H9 (cell line): Measurements from ENCODE around the gene SLC22A16. TPM values are rescaled to one million over a fixed set of nuclear protein-coding genes. Genes with fewer than 3 reads are reported as not detected.

ENCODE experiments used
- DNase-seq: peaks from one replicate; pipeline ENCODE4 v3.0.0-alpha.2; 2017
- H2AFZ ChIP-seq: one replicate; pipeline ENCODE4 v1.6.1; 2013; ENCODE audit warnings: mild to moderate bottlenecking, low read length, control low read depth, moderate library complexity
- H2AK5ac ChIP-seq: 2 replicates; pipeline ENCODE4 v1.6.1; 2013; ENCODE audit warnings: low read length, control low read depth, mixed read lengths; ENCODE audit not compliant: insufficient read length
- H2BK120ac ChIP-seq: one replicate; pipeline ENCODE4 v1.6.1; 2013; ENCODE audit warnings: low read depth, mild to moderate bottlenecking, low read length, control low read depth, inconsistent platforms; ENCODE audit not compliant: poor library complexity, severe bottlenecking
- H2BK12ac ChIP-seq: 2 replicates; pipeline ENCODE4 v1.6.1; 2013; ENCODE audit warnings: low read length, control low read depth, mixed read lengths, low read depth; ENCODE audit not compliant: insufficient read length
- H2BK15ac ChIP-seq: 2 replicates; pipeline ENCODE4 v1.6.1; 2013; ENCODE audit warnings: low read depth, low read length, control low read depth
- H2BK20ac ChIP-seq: one replicate; pipeline ENCODE4 v1.6.1; 2013; ENCODE audit warnings: low read depth, mild to moderate bottlenecking, low read length, control low read depth, inconsistent platforms; ENCODE audit not compliant: poor library complexity, severe bottlenecking
- H2BK5ac ChIP-seq: 2 replicates; pipeline ENCODE4 v1.6.1; 2013; ENCODE audit warnings: low read length, control low read depth, mixed read lengths; ENCODE audit not compliant: insufficient read length
- H3K14ac ChIP-seq: 2 replicates; pipeline ENCODE4 v1.6.1; 2013; ENCODE audit warnings: low read length, control low read depth; ENCODE audit not compliant: insufficient read depth
- H3K18ac ChIP-seq: 2 replicates; pipeline ENCODE4 v1.6.1; 2013; ENCODE audit warnings: low read depth, mild to moderate bottlenecking, mixed read lengths, low read length, control low read depth; ENCODE audit not compliant: insufficient read length
- H3K23ac ChIP-seq: 2 replicates; pipeline ENCODE4 v1.6.1; 2013; ENCODE audit warnings: low read length, control low read depth, mixed read lengths, low read depth; ENCODE audit not compliant: insufficient read length
- H3K23me2 ChIP-seq: 2 replicates; pipeline ENCODE4 v1.6.1; 2013; ENCODE audit warnings: low read depth, mild to moderate bottlenecking, mixed read lengths, low read length, control low read depth; ENCODE audit not compliant: insufficient read length, poor library complexity, severe bottlenecking
- H3K27ac ChIP-seq: 2 replicates; pipeline ENCODE4 v1.5.1; 2013; ENCODE audit warnings: low read length, control low read depth, mixed read lengths, low read depth; ENCODE audit not compliant: insufficient read length
- H3K27me3 ChIP-seq: 2 replicates; pipeline ENCODE4 v1.6.1; 2013; ENCODE audit warnings: low read length, control low read depth, inconsistent platforms; ENCODE audit not compliant: insufficient read depth
- H3K4ac ChIP-seq: 2 replicates; pipeline ENCODE4 v1.6.1; 2013; ENCODE audit warnings: low read depth, mild to moderate bottlenecking, control low read depth, inconsistent platforms, low read length, moderate library complexity
- H3K4me1 ChIP-seq: 2 replicates; pipeline ENCODE4 v1.6.1; 2013; ENCODE audit warnings: low read length, control low read depth, inconsistent platforms; ENCODE audit not compliant: insufficient read depth
- H3K4me2 ChIP-seq: 2 replicates; pipeline ENCODE4 v1.6.1; 2013; ENCODE audit warnings: low read length, control low read depth, mixed read lengths; ENCODE audit not compliant: insufficient read length, insufficient read depth
- H3K56ac ChIP-seq: 2 replicates; pipeline ENCODE4 v1.6.1; 2013; ENCODE audit warnings: low read depth, mild to moderate bottlenecking, mixed read lengths, low read length, control low read depth; ENCODE audit not compliant: insufficient read length
- H3K79me1 ChIP-seq: 2 replicates; pipeline ENCODE4 v1.6.1; 2013; ENCODE audit warnings: low read depth, mild to moderate bottlenecking, moderate library complexity, low read length, control low read depth, inconsistent platforms; ENCODE audit not compliant: insufficient read depth, poor library complexity, severe bottlenecking
- H3K79me2 ChIP-seq: 2 replicates; pipeline ENCODE4 v1.6.1; 2013; ENCODE audit warnings: low read length, control low read depth, inconsistent platforms; ENCODE audit not compliant: insufficient read depth
- H3K9ac ChIP-seq: 2 replicates; pipeline ENCODE4 v1.6.1; 2013; ENCODE audit warnings: low read length, control low read depth, mixed read lengths; ENCODE audit not compliant: insufficient read length; ENCODE audit errors: extremely low read depth
- H3K9me3 ChIP-seq: one replicate; pipeline ENCODE4 v1.6.1; 2013; ENCODE audit warnings: low read depth, low read length, inconsistent platforms; ENCODE audit not compliant: control insufficient read depth
- H3T11ph ChIP-seq: one replicate; pipeline ENCODE4 v1.6.1; 2013; ENCODE audit warnings: mild to moderate bottlenecking, low read length, control low read depth, inconsistent platforms
- H4K20me1 ChIP-seq: one replicate; pipeline ENCODE4 v1.6.1; 2013; ENCODE audit not compliant: control insufficient read depth, insufficient read length, insufficient read depth
- H4K5ac ChIP-seq: 2 replicates; pipeline ENCODE4 v1.6.1; 2013; ENCODE audit warnings: low read depth, mild to moderate bottlenecking, mixed read lengths, low read length, control low read depth; ENCODE audit not compliant: insufficient read length
- H4K8ac ChIP-seq: replicated peaks from 2 replicates; pipeline ENCODE4 v1.6.1; 2013; ENCODE audit warnings: low read length, control low read depth, mixed read lengths, low read depth; ENCODE audit not compliant: insufficient read length
- H4K91ac ChIP-seq: 2 replicates; pipeline ENCODE4 v1.6.1; 2013; ENCODE audit warnings: low read depth, mild to moderate bottlenecking, moderate library complexity, mixed read lengths, low read length, control low read depth; ENCODE audit not compliant: insufficient read length
- H3K27ac Mint-ChIP-seq, 3 experiments: 2 replicates in 2 of 3; 3 replicates in 1 of 3; pipeline ENCODE4 v1.8.0; 2020 to 2021; ENCODE audit warnings: mixed read lengths in 3 of 3, mild to moderate bottlenecking in 1 of 3, moderate library complexity in 1 of 3
- H3K27me3 Mint-ChIP-seq: 2 replicates; pipeline ENCODE4 v1.8.0; 2021; ENCODE audit warnings: low read depth, mild to moderate bottlenecking, moderate library complexity, mixed read lengths
- H3K36me3 Mint-ChIP-seq, 3 experiments: 2 replicates in 2 of 3; 3 replicates in 1 of 3; pipeline ENCODE4 v1.8.0; 2020 to 2021; ENCODE audit warnings: low read depth in 3 of 3, mixed read lengths in 3 of 3; ENCODE audit not compliant: insufficient read depth in 1 of 3
- H3K4me1 Mint-ChIP-seq, 2 experiments: 2 replicates each; pipeline ENCODE4 v1.8.0; 2020; ENCODE audit warnings: mixed read lengths in 2 of 2
- H3K4me3 Mint-ChIP-seq, 2 experiments: 2 replicates in 1 of 2; 3 replicates in 1 of 2; pipeline ENCODE4 v1.8.0; 2020 to 2021; ENCODE audit warnings: mild to moderate bottlenecking in 2 of 2, mixed read lengths in 2 of 2, moderate library complexity in 1 of 2
- H3K9me3 Mint-ChIP-seq, 2 experiments: 2 replicates in 1 of 2; 3 replicates in 1 of 2; pipeline ENCODE4 v1.8.0; 2020; ENCODE audit warnings: mild to moderate bottlenecking in 2 of 2, mixed read lengths in 2 of 2, moderate library complexity in 1 of 2
- total RNA-seq: library from RNA; stranded (reverse); gene quantifications from 2 replicates; pipeline ENCODE4 v1.2.1, GENCODE V29; 2021
- TF ChIP-seq, protein P1 (sequence below): fragments of 200-600 bp; sonication (generic); conservative IDR thresholded peaks from 3 replicates; pipeline ENCODE4 v1.8.0; 2021; ENCODE audit warnings: antibody characterized with exemption, mild to moderate bottlenecking

The SLC22A16 gene
- total RNA-seq, 1 experiment from 2014 or later: not detected

DNA sequence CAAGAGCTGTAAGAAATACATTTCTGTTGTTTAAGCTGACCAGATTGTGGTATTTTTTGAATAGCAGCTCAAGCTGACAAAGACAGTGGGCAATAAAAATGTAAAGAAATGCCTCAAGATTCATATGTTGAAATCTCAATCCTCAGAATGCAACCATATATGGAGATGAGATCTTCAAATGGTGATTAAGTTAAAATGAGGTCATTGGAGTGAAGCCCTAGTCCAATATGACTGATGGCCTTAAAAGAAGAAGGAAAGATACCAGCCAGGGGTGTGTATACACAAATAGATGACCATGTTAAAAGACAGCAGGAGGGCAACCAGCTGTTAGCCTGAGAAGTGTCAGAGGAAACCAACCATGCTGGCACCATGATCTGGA, 54.0 kb downstream of the SLC22A16 start:
- H3K4me1 Mint-ChIP-seq: no peaks in the 10 kb centered on the region
- H2BK120ac ChIP-seq: no peak overlapping the region

More for the DNA sequence above, 54.0 kb downstream of the SLC22A16 start:
- Histone ChIP-seq H3K4me2 (no peak overlapping the region), H2BK12ac (no peak overlapping the region), H3K18ac (no peak overlapping the region), H3K14ac (no peak overlapping the region), H3K9me3 (no peaks in the 10 kb centered on the region), H3K56ac (no peak overlapping the region), H3K9ac (no peak overlapping the region), H4K91ac (no peak overlapping the region), H3K4me1 (no peaks in the 10 kb centered on the region), H3K4ac (no peak overlapping the region), H4K8ac (no peak overlapping the region), H2BK15ac (no peak overlapping the region), H4K20me1 (no peaks in the 10 kb centered on the region), H3K23me2 (no peaks in the 10 kb centered on the region), H4K5ac (no peak overlapping the region), H3T11ph (no peak overlapping the region), H3K27me3 (no peaks in the 10 kb centered on the region), H2AFZ (no peak overlapping the region), H3K23ac (no peak overlapping the region), H2AK5ac (no peak overlapping the region), H2BK5ac (no peak overlapping the region), H3K79me2 (no peaks in the 10 kb centered on the region), H3K27ac (no peak overlapping the region), H2BK20ac (no peak overlapping the region), H3K79me1 (no peaks in the 10 kb centered on the region)
- Mint-ChIP-seq H3K4me3 (no peak overlapping the region), H3K9me3 (no peaks in the 10 kb centered on the region; a peak in 1 of 5 replicates), H3K27me3 (no peaks in the 10 kb centered on the region; the same call in 1 of the 2 replicates), H3K27ac (no peak overlapping the region), H3K36me3 (no peaks in the 10 kb centered on the region)
- DNase-seq: no peak
- TF ChIP-seq, protein P1, sequence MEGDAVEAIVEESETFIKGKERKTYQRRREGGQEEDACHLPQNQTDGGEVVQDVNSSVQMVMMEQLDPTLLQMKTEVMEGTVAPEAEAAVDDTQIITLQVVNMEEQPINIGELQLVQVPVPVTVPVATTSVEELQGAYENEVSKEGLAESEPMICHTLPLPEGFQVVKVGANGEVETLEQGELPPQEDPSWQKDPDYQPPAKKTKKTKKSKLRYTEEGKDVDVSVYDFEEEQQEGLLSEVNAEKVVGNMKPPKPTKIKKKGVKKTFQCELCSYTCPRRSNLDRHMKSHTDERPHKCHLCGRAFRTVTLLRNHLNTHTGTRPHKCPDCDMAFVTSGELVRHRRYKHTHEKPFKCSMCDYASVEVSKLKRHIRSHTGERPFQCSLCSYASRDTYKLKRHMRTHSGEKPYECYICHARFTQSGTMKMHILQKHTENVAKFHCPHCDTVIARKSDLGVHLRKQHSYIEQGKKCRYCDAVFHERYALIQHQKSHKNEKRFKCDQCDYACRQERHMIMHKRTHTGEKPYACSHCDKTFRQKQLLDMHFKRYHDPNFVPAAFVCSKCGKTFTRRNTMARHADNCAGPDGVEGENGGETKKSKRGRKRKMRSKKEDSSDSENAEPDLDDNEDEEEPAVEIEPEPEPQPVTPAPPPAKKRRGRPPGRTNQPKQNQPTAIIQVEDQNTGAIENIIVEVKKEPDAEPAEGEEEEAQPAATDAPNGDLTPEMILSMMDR: no peak
